Measurements from ENCODE around the gene SPATA32.

GRCh38 chr17:45246338-45246737, 15.6 kb downstream of the SPATA32 start:
- no peak for TF ChIP-seq POLR2AphosphoS5 (IDR thresholded peaks at IDR 0.05; ENCODE audit: low read depth, low read length)
- TF ChIP-seq FOXP2 (optimal IDR thresholded peaks at IDR 0.05; ENCODE audit: borderline replicate concordance, extremely low read depth, extremely low read length, insufficient read depth): no peak
- TF ChIP-seq, protein P1, sequence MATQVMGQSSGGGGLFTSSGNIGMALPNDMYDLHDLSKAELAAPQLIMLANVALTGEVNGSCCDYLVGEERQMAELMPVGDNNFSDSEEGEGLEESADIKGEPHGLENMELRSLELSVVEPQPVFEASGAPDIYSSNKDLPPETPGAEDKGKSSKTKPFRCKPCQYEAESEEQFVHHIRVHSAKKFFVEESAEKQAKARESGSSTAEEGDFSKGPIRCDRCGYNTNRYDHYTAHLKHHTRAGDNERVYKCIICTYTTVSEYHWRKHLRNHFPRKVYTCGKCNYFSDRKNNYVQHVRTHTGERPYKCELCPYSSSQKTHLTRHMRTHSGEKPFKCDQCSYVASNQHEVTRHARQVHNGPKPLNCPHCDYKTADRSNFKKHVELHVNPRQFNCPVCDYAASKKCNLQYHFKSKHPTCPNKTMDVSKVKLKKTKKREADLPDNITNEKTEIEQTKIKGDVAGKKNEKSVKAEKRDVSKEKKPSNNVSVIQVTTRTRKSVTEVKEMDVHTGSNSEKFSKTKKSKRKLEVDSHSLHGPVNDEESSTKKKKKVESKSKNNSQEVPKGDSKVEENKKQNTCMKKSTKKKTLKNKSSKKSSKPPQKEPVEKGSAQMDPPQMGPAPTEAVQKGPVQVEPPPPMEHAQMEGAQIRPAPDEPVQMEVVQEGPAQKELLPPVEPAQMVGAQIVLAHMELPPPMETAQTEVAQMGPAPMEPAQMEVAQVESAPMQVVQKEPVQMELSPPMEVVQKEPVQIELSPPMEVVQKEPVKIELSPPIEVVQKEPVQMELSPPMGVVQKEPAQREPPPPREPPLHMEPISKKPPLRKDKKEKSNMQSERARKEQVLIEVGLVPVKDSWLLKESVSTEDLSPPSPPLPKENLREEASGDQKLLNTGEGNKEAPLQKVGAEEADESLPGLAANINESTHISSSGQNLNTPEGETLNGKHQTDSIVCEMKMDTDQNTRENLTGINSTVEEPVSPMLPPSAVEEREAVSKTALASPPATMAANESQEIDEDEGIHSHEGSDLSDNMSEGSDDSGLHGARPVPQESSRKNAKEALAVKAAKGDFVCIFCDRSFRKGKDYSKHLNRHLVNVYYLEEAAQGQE (IDR thresholded peaks at IDR 0.05; ENCODE audit: insufficient read depth in 1 of 2, low read depth in 2 of 2, low read length in 2 of 2): no peak

Data from PFSK-1 (cell line).